ENCODE measurements around the gene GRAMD2A.

Gene GRAMD2A

DNA sequence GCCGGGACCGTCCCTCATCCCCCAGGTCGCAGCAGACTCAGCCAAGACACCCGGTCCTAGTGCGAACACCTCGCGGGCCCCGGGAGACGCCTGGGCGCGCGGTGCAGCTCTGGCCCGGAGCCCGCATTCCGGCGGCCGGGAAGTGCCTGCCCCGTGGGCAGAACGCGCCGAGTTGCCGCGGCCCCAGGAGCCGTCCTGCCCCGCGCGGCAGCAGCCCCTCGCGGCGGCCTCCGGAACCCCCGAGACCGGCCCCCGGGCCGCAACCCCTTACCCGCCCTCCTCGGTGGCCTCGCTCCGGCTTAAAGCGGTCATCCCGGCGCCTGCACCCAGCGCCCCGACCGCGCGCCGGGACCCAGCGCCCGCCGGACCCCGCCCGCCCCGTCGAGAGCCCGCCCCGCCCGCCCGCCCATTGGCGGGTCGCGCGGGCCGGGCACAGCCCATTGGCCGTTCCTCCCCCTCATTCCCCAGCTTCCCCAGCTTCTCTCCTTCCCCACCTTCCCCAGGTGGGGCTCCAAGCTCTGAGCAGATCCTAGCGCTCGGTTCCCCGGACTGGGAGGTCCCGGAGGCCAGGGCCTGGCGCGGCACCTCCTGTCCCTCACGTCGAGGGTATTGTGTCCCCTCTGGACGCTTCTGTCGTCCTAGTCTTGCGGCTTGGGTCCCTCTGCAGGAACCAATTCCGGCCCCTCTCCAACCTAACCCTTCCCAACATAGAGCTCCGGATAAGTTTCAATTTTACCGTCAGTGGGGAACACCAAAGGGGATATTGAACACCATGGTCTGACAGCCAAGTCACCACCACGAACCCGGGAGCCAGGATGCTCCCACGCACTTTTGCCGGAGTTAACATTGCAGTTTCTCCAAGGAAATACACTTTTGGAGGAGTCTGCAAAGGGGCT lies at the start of gene GRAMD2A:
GRAMD2A (minus strand) TSS at position 328 of the 896 bp plus-strand sequence.
- TF ChIP-seq, protein P1, sequence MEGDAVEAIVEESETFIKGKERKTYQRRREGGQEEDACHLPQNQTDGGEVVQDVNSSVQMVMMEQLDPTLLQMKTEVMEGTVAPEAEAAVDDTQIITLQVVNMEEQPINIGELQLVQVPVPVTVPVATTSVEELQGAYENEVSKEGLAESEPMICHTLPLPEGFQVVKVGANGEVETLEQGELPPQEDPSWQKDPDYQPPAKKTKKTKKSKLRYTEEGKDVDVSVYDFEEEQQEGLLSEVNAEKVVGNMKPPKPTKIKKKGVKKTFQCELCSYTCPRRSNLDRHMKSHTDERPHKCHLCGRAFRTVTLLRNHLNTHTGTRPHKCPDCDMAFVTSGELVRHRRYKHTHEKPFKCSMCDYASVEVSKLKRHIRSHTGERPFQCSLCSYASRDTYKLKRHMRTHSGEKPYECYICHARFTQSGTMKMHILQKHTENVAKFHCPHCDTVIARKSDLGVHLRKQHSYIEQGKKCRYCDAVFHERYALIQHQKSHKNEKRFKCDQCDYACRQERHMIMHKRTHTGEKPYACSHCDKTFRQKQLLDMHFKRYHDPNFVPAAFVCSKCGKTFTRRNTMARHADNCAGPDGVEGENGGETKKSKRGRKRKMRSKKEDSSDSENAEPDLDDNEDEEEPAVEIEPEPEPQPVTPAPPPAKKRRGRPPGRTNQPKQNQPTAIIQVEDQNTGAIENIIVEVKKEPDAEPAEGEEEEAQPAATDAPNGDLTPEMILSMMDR (conservative IDR thresholded peaks at IDR 0.05; ENCODE audit: low read depth, low read length) = no peak
- H3K4me3 ChIP-seq (ENCODE audit: low read length) = peak within 1 kb of the TSS; percentile 43
- DNase-seq (ENCODE audit: low read depth) = no peak

GRCh38 chr15:72242775-72243370 lies 45.3 kb upstream of the GRAMD2A start:
- no peak overlapping the region for H3K4me3 ChIP-seq (ENCODE audit: low read length)
- TF ChIP-seq, protein P1 (conservative IDR thresholded peaks at IDR 0.05; ENCODE audit: low read depth, low read length) = no peak
- DNase-seq (ENCODE audit: low read depth) = no peak

DNA sequence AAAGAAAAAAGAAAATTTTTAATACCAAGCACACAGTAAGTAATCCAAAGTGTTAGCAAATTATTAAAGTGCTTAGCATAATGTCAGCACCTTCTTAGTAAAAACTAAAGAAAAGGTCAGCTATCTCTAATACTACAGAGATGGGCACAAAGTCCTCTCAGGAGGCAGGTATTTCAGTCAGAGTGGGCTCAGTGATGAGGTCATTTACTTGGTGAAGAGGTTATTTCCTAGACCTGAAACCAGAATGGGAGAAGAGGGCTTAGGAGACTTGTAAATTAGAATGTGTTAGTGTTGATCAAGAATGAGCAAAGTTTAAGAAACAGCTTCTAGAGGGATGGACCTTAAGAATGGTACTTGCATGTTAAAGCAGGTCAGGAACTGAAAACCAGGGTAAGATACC lies 42.1 kb upstream of the GRAMD2A start:
- no peak for DNase-seq (ENCODE audit: low read depth)
- H3K4me3 ChIP-seq (ENCODE audit: low read length) = no peak overlapping the region
- TF ChIP-seq, protein P1 (conservative IDR thresholded peaks at IDR 0.05; ENCODE audit: low read depth, low read length) = no peak

DNA sequence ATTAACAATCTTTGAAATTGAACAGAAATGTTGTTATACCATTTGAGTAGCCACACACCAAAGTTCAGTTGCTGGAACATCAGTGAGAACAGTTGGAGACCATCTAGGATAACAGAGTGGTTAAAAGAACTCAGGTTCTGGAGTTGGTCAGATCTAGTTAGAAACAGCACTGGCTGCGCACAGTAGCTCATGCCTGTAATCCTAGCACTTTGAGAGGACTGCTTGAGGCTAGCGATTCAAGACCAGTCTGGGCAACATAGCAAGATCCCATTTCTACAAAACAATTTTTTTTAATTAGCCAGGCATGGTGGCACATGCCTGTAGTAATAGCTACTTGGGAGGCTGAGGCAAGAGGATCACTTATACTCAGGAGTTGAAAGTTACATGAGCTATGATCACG lies 41.0 kb upstream of the GRAMD2A start:
- H3K4me3 ChIP-seq (ENCODE audit: low read length) = no peak overlapping the region
- TF ChIP-seq, protein P1 (conservative IDR thresholded peaks at IDR 0.05; ENCODE audit: low read depth, low read length) = no peak
- DNase-seq (ENCODE audit: low read depth) = no peak

DNA sequence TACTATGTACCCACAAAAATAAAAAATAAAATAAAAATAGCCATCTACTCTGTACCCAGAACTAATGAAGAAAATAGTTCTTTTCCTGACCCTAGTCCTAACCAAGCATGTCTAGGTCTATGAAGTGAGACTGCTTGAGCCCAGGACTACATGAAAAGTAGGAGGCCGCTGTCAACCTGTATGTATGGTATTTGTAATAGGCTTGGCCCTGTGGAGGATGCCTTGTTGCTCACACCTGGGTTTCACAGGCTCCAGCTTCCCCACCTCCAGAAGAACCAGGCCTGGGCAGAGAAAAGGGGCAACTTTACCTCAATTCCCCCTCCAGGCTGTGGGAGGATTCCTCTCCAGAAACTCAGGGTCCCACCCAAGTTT lies 40.3 kb upstream of the GRAMD2A start:
- no peak for DNase-seq (ENCODE audit: low read depth)
- no peak overlapping the region for H3K4me3 ChIP-seq (ENCODE audit: low read length)
- TF ChIP-seq, protein P1 (conservative IDR thresholded peaks at IDR 0.05; ENCODE audit: low read depth, low read length) = no peak

- TF ChIP-seq, protein P1 (conservative IDR thresholded peaks at IDR 0.05; ENCODE audit: low read depth, low read length) = no peak
- H3K4me3 ChIP-seq (ENCODE audit: low read length) = peak overlapping the region; percentile 44
- peak; percentile 92 for DNase-seq (ENCODE audit: low read depth)
These were observed 39.7 kb upstream of the GRAMD2A start for GRCh38 chr15:72237029-72237852.
